HG03045 (cell line): ENCODE data around the gene NKAPD1.
"Not testable (repeated sequence)": the region's sequence is repeated elsewhere in the genome, so short reads cannot be mapped to it uniquely, and the experiment has no call there.

Experiments used
- ATAC-seq: cut with Tn5 transposase; IDR thresholded peaks from one replicate; pipeline ENCODE4 v1.9.1; 2021; ENCODE audit warnings: mild to moderate bottlenecking, moderate library complexity; ENCODE audit not compliant: unreplicated experiment

The NKAPD1 gene

GRCh38 chr11:112085822-112086421 is 11.8 kb downstream of the NKAPD1 start:
- ATAC-seq: peak; percentile 33

DNA sequence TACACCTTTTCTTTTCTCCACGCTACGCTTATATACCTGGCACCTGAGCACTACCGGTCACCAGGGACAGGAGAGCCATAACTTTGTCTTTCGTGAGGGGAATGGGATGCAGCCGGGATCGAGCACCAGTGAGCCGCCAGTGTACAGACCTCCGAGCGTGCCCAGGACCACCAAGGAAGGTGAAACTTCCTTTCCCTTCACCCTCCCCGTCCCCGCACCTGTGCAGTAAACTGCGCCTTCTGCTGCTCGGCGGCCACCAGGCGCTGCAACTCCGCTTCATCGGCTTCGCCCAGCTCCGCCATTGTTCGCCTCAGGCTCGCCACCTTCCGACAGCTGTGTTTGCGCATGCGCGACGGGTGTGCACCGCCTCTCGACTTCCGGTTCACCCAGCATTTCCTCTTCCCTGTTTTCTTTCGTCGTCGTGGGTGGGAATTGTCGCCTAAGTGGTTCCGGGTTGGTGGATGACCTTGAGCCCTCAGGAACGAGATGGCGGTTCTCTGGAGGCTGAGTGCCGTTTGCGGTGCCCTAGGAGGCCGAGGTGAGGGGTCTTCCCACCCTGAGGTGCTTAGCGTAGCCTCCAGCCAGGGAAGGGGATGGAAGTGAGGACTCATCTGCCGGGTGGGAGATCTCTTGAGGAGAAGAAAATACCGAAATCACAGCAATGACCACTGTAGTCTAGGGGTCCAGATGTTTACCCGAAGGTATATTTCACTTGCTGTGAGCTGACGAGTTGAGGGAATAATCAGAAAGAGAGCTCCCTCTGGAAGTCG is 12.5 kb downstream of the NKAPD1 start, which contains the start of the genes SDHD and TIMM8B:
SDHD (plus strand) TSS at position 452 of the 770 bp plus-strand sequence; CDS start at position 487, 35 bp downstream.
TIMM8B (minus strand) TSS at position 335 of the 770 bp plus-strand sequence; CDS start at position 302, 33 bp downstream.
- ATAC-seq: peak; percentile 91

- ATAC-seq: no peak
Measured at GRCh38 chr11:112087212-112087611, 13.1 kb downstream of the NKAPD1 start.

- ATAC-seq: not testable (repeated sequence)
Measured at GRCh38 chr11:112095302-112095701, 21.2 kb downstream of the NKAPD1 start.

DNA sequence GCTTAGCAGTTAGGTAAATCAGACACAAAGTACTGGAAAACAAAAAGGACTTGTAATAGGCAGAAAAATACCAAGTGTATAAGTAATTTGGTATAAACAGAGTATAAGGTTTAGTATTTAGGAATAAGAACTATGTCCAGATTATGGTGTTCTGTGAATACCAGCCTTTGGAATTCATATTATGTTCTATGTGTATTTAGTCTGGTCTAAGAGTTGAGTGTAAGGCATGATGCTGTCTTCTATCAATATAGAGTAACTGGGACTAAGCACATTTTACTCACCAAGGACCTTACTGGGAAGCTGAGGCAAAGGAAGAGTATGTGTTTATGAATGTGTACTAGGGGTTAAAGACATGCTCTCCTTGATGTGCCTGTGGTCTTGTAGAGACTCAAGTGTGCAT is 22.1 kb downstream of the NKAPD1 start:
- no peak for ATAC-seq

- ATAC-seq: no peak
Measured at GRCh38 chr11:112097734-112098528, 23.8 kb downstream of the NKAPD1 start.

GRCh38 chr11:112100462-112100861 is 26.4 kb downstream of the NKAPD1 start:
- no peak for ATAC-seq

DNA sequence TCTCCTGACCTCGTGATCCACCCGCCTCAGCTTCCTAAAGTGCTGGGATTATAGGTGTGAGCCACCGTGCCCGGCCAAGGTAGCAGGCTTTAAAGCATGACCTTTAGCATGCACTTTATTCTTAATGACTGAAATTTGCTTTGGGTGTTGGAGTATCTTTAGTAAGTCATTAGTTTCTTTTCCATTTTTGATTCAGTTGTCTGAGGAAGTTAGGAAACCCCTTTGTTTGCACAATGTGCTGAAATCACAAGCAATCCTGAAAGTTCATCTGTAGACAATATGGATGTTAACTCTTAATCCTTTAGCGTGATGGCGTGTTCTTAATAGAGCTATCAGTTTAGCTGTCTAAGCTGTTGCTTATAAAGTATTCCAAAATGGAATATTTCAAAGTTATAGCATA is 29.3 kb downstream of the NKAPD1 start:
- no peak for ATAC-seq

DNA sequence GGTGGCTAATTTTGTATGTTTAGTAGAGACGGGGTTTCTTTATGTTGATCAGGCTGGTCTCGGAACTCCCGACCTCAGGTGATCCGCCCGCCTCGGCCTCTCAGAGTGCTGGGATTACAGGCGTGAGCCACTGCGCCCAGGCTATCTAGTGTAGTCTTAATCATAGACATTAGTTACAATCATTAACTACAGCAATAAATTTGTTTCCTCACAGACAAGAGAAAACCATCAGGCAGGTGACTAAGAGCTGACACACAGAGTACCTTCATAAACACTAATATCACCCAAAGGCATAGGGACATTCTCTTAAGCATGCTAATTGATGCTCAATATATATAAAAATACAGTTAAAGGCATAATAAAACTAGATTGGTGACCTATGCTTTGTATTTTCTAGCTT is 32.0 kb downstream of the NKAPD1 start:
- ATAC-seq: no peak

GRCh38 chr11:112113539-112114457 is 39.7 kb downstream of the NKAPD1 start:
- ATAC-seq: no peak

DNA sequence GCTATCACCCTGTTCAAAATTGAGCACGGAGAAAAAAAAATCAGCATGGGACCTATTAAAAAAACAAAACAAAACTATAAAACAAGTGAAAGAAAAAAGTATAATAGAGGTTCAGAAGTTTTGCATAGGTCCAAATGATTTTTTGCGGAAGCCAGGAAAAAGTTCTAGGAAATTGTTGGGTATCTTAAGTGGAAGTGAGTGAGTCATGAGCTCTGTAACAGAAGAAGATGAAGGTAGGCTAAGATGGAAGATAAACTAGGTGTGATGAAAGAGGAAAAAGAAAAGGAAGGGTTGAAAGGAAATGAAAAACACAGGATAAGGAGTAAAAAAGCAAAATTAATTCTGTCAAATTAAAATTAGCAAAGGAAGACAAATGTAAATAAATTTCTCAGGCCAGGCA is 40.4 kb downstream of the NKAPD1 start:
- ATAC-seq: no peak

- ATAC-seq: no peak
Measured at GRCh38 chr11:112115386-112115785, 41.3 kb downstream of the NKAPD1 start.

DNA sequence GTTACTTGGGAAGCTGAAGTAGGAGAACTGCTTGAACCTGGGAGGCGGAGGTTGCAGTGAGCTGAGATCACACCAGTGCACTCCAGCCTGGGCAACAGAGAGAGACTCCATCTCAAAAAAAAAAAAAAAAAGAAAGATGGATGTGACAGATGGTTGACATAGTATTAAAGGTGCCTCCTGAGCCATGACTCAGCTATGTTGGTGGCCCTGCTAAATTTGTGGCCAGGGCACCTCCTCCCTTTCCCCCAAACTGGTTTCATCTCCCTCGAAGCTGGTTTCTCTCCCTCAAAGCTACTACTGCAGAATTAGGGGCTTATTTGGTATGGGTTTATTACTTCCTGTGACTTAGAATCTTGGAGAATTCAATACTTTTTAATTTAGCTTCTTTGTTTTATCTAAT is 44.1 kb downstream of the NKAPD1 start:
- no peak for ATAC-seq

- ATAC-seq: no peak
Measured at GRCh38 chr11:112121981-112122615, 48.0 kb downstream of the NKAPD1 start.

GRCh38 chr11:112123129-112123528 is 49.0 kb downstream of the NKAPD1 start:
- ATAC-seq: no peak

GRCh38 chr11:112127056-112127455 is 53.0 kb downstream of the NKAPD1 start:
- ATAC-seq: no peak

DNA sequence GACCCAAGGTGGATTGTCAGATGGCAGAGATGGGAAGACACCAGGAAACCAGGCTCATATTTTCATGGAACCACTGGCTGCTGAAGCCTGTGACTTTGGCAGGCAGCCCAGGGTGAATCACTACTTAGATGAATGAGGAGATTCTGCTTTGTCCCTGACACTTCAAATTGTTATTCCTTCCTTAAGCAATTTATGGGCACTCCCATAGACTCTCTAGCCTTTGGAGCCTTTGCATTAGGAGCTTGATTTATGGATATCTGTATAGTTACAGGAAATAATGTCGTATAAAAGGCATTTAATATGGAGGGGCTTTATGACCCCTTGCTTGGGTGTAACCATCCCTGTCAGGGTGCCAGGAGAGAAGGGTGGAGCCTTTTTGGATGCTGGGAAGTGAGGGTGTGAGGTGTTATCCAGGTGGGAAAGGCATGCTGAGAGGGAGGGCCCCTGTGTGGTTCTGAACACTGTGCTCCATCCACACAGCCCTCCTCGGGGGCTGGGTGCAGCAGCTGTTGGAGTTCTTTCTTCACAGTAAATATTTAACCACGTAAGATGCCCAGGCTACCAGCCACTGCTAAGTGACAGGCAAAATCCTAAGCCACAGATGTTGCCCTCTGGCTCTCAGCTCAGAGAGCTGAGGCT is 54.5 kb downstream of the NKAPD1 start:
- no peak for ATAC-seq

- no peak for ATAC-seq
Measured at GRCh38 chr11:112129656-112130055, 55.6 kb downstream of the NKAPD1 start.

DNA sequence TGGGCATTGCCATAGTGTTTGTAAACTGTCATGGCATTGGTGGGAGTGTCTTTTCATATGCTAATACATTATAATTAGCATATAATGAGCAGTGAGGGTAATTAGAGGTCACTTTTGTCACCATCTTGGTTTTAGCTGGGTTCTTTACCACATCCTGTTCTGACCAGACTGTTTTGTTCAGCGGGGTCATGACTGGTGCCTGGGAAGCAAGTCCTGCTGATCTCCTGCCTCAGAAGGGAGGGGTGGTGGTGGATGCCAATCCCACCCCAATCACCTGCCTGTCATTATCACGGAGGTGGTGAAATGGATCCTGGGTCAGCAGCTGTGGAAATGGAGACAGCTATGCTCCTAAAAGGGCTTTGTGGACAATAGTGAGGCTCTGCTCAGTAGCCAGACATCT is 58.6 kb downstream of the NKAPD1 start:
- ATAC-seq: no peak

DNA sequence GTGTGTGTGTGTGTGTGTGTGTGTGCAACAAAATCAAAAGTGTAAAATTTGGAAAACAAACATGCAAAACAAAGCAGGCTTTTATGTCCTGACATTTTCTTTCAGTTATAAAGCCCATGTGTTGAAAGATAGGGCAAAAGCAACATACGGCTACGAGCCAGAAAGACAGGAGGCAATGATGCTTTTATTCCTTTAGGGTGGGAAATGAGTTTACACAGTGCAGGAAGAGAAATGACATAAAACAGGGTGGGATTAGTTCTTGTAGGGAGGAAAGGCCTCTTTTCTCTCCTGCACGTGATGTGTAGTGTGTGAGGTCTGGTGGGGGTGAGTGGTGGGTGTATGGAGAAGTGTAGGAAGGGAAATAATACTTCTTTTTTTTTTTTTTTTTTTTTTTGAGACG is 60.4 kb downstream of the NKAPD1 start:
- ATAC-seq: no peak
